Suppressor macrophage treated with lipopolysaccharide for 1 hour (primary cell): ENCODE measurements around the gene PPP2R5E.

Experiments used
- DNase-seq, 3 donors: peaks; one replicate each; pipeline ENCODE4 v3.0.0-alpha.2; 2020 to 2022

PPP2R5E gene

GRCh38 chr14:63367742-63368364 is 175.3 kb downstream of the PPP2R5E start:
- no peak for DNase-seq

GRCh38 chr14:63362389-63362819 is 180.8 kb downstream of the PPP2R5E start:
- DNase-seq = no peak

DNA sequence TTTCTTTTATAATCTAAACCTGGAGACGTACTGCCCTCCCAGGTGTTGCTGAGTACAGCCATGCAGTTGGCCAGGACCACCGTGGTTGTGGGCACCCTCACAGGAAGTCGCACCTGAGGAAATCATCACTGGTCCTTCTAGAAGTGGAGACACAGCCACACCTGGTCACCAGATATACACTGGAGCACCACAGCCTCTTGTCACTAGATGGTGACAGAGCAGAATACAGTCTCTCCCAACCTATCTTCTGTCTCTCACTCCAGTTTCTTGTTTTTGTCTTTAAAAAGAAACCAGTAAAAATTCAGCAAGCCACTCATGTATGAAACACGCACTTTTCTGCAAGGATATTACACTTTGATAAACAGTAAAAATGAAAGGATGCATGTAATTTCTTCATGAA is 181.4 kb downstream of the PPP2R5E start:
- DNase-seq = no peak

- DNase-seq = no peak
These were observed 185.3 kb downstream of the PPP2R5E start for GRCh38 chr14:63357841-63358240.

DNA sequence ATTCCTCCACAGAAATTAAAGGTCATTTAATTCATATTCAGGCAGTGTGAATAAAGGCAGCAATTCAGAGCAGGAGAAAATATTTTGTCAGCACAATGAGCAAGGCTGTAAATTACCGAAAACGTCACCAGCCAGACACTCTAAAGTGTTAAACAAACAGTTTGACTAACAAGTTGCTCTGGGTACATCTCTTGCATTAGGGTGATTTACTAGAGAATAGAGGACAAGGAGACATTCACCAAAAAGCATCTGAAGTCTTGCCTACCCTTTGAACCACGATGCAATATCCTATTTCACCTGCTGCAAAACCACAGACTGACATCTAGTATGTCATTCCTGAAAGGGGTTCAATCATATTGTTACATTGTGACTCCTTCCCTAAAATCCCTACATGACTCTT is 197.4 kb downstream of the PPP2R5E start:
- no peak for DNase-seq

- no peak for DNase-seq
These were observed 198.8 kb downstream of the PPP2R5E start for GRCh38 chr14:63344336-63344735.

- no peak for DNase-seq
These were observed 199.3 kb downstream of the PPP2R5E start for GRCh38 chr14:63343878-63344277.

DNA sequence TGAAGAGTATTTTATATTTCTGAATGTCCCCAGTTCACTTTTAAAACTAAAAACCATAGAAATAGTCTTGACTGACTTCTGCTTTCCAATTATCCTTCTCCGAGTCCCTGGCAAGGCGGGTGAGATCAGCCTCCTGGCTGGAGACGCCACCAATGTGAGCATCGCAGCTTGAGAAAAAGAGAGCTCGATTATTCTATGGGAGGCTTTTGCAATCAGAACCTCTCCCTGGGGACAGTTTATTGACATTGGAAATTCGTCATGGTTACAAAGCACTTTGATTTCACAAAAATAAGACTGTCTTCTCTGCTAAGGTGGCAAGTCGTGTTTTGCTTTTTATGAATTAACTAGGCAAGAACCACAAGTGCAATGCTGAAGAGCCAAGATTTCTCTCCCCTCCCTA is 200.8 kb downstream of the PPP2R5E start:
- DNase-seq = no peak

GRCh38 chr14:63328787-63329737 is 214.1 kb downstream of the PPP2R5E start:
- DNase-seq = no peak

DNA sequence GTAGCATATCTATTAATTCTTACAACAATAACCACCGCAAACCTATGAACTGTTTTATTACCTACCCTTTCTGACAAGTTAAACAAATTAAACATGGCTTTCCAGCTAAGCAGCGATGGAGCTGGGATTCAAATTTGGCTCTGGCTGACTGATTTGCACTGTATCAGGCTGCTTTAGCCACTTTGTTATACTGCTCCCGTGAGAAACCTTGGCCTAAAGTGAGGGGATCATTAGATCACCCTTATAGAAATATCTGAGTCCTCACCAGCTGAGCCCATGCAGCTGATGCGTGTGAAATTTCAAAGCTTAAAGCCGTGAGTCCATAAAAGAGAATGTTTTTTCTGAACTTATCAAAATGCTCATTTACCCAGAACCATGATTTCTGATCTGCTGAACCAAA is 216.3 kb downstream of the PPP2R5E start:
- no peak for DNase-seq

DNA sequence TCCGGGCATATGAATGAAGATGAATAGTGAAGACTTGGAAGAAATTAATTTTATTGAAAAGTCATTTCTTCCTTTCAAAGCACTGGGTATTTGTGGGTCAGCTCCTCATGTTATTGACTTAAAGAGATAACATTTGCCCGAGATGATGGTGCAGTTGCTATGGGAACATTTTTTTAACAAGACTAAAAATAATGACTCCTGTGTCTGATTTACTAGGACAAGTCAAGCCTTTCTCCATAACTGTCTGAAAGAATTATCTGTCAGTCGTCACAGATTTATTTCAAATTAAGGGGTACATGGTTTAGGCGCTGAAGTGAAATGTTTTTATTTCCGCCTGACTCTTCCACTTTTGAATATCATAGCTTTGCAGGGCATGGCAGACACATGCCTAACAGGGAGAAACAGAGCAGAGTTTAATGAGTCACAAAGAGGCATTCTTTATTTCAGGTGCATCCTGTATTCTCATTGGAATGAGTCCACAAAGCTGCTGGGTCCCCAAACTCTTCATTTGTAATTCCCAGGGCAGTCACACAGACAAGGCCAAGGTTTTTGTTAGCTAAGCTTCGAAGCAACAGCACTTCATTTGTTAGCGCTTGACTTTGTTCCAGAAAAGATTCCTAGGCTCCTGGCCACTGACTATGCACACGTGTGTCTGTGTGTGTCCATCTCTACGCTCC is 220.1 kb downstream of the PPP2R5E start:
- no peak for DNase-seq

DNA sequence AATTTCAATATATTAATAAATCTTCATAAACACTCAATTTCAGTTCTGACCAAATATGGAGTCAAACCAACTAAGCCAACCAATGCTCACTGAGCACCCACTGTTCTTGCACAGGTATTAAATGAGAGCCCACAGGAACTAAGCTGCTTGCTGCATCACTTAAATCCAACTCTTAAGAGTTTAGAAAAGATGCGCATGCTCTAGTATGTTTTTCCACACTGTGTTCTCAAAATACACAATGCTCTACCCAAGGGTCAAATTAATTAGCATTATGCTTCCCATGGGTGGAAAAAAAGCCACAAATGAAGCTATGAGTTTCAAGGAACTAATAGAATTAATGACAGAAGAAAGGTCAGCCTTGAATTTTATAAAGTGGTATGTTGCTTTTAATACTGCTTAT is 220.7 kb downstream of the PPP2R5E start:
- DNase-seq = no peak
